Fibroblast of the aortic adventitia (primary cell): ENCODE measurements around the gene SOSTDC1. TPM values are rescaled to one million over a fixed set of nuclear protein-coding genes. Genes with fewer than 3 reads are reported as not detected.

ENCODE experiments used
- DNase-seq: peaks from one replicate; pipeline ENCODE4 v3.0.0-alpha.2; 2010; ENCODE audit warnings: low read depth
- H3K4me3 ChIP-seq: 2 replicates; pipeline ENCODE4 v1.5.1; 2011; ENCODE audit warnings: low read depth, mild to moderate bottlenecking, control low read depth, low read length, moderate library complexity
- total RNA-seq: library from RNA; depleted of rRNA; stranded (reverse); fragments of >200 nt; gene quantifications from 2 replicates; pipeline ENCODE4 v1.2.3, GENCODE V29; 2012; ENCODE audit warnings: low replicate concordance
- TF ChIP-seq, protein P1 (sequence below): IDR thresholded peaks from 2 replicates; pipeline ENCODE4 v1.5.1; 2011; ENCODE audit warnings: mild to moderate bottlenecking, low read length, control low read depth, inconsistent platforms; ENCODE audit not compliant: insufficient read depth

SOSTDC1 gene
- total RNA-seq, 1 donor, result 0.36 TPM

DNA sequence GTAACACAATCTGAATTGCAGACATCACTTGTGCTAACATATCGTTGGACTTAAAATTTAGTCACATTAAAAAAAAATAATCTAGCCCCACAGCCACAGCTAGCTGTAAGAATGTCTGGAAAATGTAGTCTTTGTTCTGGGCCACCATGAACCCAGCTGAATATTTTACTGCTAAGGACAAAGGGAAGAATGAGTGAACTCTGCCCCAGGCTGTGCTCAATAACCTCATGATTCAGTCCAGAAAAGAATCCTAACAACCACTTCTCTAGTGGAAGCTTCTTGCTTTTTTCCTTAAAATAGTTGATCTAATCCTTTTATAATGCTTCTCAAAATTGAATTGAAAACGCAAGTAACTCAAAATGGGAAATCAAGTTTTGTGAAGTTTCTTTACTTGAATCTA lies 25.6 kb upstream of the SOSTDC1 start:
- TF ChIP-seq, protein P1, sequence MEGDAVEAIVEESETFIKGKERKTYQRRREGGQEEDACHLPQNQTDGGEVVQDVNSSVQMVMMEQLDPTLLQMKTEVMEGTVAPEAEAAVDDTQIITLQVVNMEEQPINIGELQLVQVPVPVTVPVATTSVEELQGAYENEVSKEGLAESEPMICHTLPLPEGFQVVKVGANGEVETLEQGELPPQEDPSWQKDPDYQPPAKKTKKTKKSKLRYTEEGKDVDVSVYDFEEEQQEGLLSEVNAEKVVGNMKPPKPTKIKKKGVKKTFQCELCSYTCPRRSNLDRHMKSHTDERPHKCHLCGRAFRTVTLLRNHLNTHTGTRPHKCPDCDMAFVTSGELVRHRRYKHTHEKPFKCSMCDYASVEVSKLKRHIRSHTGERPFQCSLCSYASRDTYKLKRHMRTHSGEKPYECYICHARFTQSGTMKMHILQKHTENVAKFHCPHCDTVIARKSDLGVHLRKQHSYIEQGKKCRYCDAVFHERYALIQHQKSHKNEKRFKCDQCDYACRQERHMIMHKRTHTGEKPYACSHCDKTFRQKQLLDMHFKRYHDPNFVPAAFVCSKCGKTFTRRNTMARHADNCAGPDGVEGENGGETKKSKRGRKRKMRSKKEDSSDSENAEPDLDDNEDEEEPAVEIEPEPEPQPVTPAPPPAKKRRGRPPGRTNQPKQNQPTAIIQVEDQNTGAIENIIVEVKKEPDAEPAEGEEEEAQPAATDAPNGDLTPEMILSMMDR, result no peak
- no peak overlapping the region for H3K4me3 ChIP-seq
- no peak for DNase-seq

DNA sequence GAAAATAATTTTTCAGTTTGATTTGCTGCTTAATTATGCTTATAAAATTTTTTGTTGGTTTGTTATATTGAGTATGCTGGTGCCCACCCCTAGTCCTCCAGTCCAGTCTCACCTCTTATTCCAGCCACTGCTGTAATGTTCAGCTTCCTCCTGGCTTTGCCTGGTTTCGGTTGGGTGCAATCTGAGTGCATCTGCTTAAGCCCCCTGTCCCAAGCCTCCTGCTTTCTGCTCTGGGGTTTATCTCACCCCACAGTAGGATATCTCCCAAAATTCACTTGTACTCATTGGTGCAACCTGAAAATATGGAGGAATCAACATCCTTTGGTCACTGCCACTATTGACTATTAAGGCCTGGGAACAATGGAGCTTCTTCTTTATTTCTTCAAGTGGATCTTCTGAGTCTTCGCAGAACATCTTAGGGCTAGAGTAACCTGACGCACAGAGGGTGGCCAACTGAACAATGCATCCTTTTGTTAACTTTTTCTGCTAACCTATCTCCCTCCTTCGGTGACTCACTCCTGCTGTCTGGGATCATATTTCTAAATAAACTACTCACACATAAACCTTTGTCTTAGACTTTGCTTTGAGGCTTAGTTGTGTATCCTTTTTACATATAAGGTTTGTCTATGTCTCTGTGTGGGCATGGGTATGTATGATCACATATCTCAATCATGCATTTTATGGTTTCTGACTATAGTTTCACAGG lies 19.1 kb upstream of the SOSTDC1 start:
- TF ChIP-seq, protein P1, result no peak
- no peak overlapping the region for H3K4me3 ChIP-seq
- peak; percentile 23 for DNase-seq

DNA sequence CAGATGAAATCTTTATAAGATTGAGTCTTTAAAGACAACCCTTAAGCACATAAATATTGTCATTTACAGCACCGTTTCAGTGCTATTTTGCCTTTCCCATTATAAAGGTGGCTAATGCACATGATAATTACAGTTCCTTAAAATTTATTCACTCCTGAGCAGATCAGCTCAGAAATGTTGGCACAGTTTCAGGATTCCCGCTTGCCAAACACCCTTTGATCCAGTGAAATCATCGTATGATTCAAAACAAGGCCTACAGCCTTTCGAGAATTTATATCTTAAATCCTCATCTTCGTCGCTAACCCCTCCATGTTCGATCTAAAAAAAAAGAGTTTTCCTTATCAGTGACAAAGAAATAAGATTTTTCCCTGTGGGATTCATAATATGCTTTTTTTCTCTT lies 14.1 kb upstream of the SOSTDC1 start:
- no peak overlapping the region for H3K4me3 ChIP-seq
- no peak for DNase-seq
- TF ChIP-seq, protein P1, result no peak

DNA sequence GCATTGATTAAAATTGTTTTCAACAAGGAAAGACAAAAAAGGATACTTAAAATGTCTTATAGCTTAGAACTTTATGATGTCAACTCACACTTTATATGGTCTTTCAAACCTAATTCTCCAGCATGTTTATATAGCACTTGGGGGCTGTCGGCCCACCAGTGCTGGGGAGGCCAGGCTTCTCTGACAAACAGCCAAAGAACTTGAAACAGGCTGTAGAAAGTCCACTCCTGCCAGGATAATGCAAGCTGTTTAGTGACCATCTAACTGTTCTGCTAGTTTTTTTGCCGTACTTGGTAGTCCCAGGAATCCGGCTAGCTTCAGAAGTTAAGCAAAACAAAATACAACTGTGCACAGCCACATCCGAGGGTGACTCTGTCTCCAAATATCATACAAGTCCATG lies 13.6 kb upstream of the SOSTDC1 start:
- no peak overlapping the region for H3K4me3 ChIP-seq
- no peak for DNase-seq
- TF ChIP-seq, protein P1, result no peak

DNA sequence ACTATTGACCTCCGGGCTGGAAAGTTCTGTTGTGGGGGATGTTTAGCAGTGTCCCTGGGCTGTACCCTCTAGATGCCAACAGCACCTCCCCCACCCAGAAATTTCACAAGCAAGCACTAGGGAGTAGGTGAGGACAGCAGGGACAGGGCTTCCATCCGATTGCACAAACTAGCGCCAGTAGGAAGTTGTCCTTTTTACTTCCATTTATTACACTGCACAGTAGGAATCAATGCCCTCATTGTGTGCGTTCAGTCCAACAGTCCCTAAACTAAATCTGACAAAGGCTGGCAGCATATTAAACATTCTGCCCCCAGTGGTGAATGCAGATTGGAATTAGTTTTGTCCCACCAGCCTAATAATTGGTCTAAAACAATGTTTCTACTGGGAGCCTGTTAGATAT lies 6.4 kb upstream of the SOSTDC1 start:
- TF ChIP-seq, protein P1, result no peak
- no peak overlapping the region for H3K4me3 ChIP-seq
- no peak for DNase-seq

DNA sequence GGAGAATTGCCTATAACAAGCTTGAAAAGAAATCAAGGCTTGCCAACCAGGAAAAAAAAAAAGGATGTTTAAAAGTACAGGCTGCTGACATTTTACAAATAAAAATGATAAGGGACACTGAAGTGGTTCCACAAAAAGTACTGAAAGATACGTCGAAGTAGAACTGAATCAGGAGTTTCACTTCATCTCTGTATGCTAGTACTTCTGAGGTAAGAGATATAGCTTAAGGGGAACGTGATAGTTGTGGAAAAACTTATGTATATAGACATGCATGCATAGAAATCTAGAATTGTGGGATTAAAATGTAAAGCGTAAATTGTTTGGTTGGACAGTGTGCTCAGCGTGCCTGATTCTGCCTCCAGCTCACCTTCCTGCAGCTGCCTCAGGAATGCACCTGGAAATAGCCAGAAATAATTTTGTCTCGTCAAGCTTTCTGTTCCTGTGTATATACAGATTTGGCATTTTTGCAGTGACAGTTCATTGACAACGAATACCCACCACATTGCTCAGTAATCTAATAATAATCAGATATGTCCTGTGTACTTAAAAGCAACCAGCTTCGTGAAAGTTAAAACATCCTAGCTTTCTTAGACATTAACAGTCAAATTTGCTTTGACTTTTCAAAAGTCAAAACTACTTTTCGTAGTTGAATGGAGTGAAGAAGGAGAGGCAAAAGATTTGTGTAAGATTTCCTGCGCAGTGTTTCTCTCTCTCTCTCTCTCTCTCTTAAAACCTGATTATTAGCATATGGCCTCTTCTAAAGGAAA lies 1.4 kb downstream of the SOSTDC1 start:
- TF ChIP-seq, protein P1, result no peak
- no peak for DNase-seq
- no peak overlapping the region for H3K4me3 ChIP-seq
